ENCODE data around the gene SH3BGR.
"Not testable (repeated sequence)": the region's sequence is repeated elsewhere in the genome, so short reads cannot be mapped to it uniquely, and the experiment has no call there.

SH3BGR gene

DNA sequence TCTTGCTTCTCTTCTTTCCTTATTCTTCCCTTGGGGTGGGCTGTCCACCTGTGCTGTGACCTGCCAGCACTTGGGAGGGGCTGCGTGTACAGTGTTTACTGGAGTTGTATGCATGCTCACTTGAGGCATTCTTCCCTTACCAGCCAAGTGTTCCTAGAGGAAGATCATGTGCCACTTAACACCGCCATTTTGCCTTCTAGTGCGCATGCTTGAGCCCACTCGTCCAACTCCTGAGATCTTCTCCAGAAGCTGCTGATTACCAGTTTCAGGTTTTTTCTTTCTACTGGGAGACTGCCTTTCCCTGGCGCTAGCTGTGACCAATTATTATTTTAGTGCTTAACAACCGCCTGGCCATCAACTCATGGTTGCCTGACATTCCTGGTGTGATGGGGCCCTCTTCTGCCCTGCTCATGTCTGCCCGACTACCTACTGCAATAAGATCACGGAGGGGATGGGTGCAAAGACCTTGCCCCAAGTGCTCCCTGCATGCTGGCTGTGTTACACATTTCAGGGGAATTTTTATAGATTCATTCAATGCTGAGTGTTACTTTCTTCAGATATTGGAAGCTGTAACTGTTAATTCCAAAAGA lies 86.8 kb downstream of the SH3BGR start:
- TF ChIP-seq, protein P1, sequence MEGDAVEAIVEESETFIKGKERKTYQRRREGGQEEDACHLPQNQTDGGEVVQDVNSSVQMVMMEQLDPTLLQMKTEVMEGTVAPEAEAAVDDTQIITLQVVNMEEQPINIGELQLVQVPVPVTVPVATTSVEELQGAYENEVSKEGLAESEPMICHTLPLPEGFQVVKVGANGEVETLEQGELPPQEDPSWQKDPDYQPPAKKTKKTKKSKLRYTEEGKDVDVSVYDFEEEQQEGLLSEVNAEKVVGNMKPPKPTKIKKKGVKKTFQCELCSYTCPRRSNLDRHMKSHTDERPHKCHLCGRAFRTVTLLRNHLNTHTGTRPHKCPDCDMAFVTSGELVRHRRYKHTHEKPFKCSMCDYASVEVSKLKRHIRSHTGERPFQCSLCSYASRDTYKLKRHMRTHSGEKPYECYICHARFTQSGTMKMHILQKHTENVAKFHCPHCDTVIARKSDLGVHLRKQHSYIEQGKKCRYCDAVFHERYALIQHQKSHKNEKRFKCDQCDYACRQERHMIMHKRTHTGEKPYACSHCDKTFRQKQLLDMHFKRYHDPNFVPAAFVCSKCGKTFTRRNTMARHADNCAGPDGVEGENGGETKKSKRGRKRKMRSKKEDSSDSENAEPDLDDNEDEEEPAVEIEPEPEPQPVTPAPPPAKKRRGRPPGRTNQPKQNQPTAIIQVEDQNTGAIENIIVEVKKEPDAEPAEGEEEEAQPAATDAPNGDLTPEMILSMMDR (IDR thresholded peaks at IDR 0.05; ENCODE audit: low read depth, low read length): no peak
- H3K4me3 ChIP-seq (replicated peaks in 1 of 2; ENCODE audit: low read depth in 2 of 2, low read length in 2 of 2): no peak overlapping the region
- no peak for DNase-seq (ENCODE audit: low read depth in 2 of 2)

DNA sequence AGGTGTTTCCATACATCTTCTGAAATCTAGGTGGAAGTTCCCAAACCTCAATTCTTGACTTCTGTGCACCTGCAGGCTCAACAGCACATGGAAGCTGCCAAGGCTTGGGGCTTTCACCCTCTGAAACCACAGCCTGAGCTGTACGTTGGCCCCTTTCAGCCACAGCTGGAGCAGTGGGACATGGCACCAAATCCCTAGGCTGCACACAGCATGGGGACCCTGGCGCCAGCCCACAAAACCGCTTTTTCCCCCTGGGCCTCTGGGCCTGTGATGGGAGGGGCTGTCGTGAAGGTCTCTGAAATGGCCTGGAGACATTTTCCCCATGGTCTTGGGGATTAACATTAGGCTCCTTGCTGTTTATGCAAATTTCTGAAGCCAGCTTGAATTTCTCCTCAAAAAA lies 88.6 kb downstream of the SH3BGR start:
- DNase-seq (ENCODE audit: low read depth in 2 of 2): not testable (repeated sequence)

DNA sequence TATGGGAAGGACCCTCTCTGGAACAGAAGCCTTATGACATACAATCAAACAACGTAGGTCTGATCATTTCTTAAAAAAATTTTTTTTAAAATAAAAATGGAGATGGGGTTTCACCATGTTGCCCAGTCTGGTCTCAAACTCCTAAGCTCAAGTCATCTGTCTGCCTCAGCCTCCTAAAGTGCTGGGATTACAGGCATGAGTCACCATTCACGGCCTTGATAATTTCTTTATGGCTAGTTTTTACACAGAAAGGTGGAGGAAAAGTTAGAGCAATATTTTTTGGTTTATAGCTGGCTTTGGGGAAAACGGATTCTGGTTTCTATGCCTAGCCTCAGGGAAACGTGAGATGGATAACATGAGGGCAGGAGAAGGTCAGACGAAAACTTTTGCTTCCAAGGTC lies 91.0 kb downstream of the SH3BGR start:
- TF ChIP-seq, protein P1 (IDR thresholded peaks at IDR 0.05; ENCODE audit: low read depth, low read length): no peak
- DNase-seq (ENCODE audit: low read depth in 2 of 2): no peak
- H3K4me3 ChIP-seq (replicated peaks in 1 of 2; ENCODE audit: low read depth in 2 of 2, low read length in 2 of 2): no peak overlapping the region

More for the DNA sequence above, 88.6 kb downstream of the SH3BGR start:
- not testable (repeated sequence) for H3K4me3 ChIP-seq (replicated peaks in 1 of 2; ENCODE audit: low read depth in 2 of 2, low read length in 2 of 2)

DNA sequence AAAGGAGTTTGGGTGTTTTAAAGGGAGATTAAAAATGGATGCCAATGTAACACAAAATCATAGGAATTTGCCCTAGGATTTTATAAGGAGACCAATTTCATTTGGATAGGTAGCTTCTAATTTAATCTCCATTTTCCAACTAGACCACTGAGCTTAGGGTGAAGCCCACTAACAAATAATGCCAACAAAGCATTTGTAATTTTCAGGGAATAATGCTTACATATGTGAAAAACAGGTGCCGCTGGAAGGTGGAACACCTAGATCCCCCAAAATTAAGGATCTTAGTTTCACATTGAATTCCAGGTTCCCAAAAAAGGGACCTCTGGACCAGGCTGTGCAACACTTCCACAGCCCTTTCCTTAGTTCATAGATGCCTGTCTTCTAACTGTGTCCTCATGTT lies 94.8 kb downstream of the SH3BGR start:
- H3K4me3 ChIP-seq (replicated peaks in 1 of 2; ENCODE audit: low read depth in 2 of 2, low read length in 2 of 2): no peak overlapping the region
- DNase-seq (ENCODE audit: low read depth in 2 of 2): no peak
- TF ChIP-seq, protein P1 (IDR thresholded peaks at IDR 0.05; ENCODE audit: low read depth, low read length): no peak

DNA sequence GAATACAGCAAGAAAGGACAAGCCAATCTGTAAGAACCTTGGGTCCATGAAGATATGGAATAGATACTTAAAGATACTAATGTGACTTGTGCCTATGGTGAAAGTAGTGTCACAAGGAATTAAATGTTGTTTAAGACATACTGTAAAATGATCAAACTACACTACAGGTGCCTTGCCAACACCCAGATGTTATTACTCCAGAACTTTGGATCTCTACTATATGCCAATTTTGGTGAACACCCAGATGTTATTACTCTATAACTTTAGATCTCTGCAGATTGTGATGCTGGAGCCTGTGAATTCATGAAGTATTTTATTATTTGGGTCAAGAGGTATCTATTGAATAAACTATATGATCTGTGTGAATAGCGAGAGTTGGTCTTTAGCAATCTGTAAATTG lies 101.1 kb downstream of the SH3BGR start:
- TF ChIP-seq, protein P1 (IDR thresholded peaks at IDR 0.05; ENCODE audit: low read depth, low read length): no peak

DNA sequence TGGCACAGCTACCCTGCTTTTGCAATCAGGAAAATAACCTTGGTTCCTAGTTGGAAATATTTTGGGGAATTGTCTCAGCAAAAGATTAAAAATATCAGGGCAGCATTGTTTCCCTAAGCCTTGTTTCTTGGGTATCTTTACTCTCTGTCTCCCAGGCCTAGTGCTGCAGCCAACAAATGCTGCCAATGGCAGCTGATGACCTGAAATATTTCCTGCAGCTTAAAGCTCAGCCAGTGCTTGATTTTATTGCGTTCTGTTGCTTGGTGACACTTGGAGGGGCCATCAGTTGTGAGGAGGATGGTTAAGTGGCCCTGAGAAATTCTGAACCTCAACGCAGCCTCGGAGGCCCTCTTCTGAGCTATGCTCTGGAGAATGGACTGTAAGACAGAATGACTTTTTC lies 101.6 kb downstream of the SH3BGR start:
- TF ChIP-seq, protein P1 (IDR thresholded peaks at IDR 0.05; ENCODE audit: low read depth, low read length): no peak
- DNase-seq (ENCODE audit: low read depth in 2 of 2): no peak
- no peak overlapping the region for H3K4me3 ChIP-seq (replicated peaks in 1 of 2; ENCODE audit: low read depth in 2 of 2, low read length in 2 of 2)

More for the DNA sequence above, 101.1 kb downstream of the SH3BGR start:
- DNase-seq (ENCODE audit: low read depth in 2 of 2): no peak
- no peak overlapping the region for H3K4me3 ChIP-seq (replicated peaks in 1 of 2; ENCODE audit: low read depth in 2 of 2, low read length in 2 of 2)

DNA sequence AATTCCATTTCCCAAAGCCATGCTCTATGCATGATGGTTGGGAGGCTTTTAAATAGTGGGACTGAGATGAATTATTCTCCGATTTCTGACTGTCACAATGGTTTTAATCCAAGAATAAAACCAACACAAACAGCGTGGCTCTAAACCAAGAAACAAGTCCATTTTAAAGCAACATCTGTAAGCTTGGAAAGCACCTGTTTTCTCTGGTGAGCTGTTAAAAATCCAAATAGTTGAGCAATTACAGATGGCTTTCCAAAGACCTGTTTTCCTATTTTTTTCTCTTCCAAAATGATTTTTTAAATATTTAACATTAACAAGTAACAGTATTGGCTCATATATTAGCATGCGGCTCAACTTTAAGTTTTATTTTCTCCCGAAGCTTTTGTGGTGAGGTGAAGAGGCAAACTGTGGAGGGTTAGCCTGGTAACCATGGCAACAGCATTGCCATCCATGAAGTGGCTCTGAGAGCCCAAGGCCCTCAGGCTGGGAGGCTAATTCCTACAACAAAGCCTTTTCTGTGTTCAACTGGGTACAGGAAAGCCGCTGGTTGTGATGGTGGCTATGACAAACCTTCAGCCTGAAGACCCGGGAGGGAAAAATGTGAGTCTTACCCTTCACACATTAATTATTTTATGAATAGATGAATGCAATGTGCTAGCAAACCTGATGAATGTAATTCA lies 104.3 kb downstream of the SH3BGR start:
- no peak for DNase-seq (ENCODE audit: low read depth in 2 of 2)
- TF ChIP-seq, protein P1 (IDR thresholded peaks at IDR 0.05; ENCODE audit: low read depth, low read length): no peak
- H3K4me3 ChIP-seq (replicated peaks in 1 of 2; ENCODE audit: low read depth in 2 of 2, low read length in 2 of 2): no peak overlapping the region
